Bronchial epithelial cell (primary cell): ENCODE results near the gene OPA3. TPM values are rescaled to one million over a fixed set of nuclear protein-coding genes. Genes with fewer than 3 reads are reported as not detected.
A peak's percentile ranks its signal among the peaks of the same experiment; 100 is the strongest.

Experiments used
- DNase-seq: peaks from one replicate; pipeline ENCODE4 v3.0.0-alpha.2; 2010; ENCODE audit warnings: low read depth
- FAIRE-seq: peaks from 2 replicates; lab custom pipeline; 2011; peaks lifted over from hg19 to GRCh38; lab: Jason Lieb, UNC
- H3K27me3 ChIP-seq: 2 replicates; pipeline ENCODE4 v1.5.1; 2011; ENCODE audit warnings: low read length; ENCODE audit not compliant: control insufficient read depth, insufficient read depth
- H3K36me3 ChIP-seq: 2 replicates; pipeline ENCODE4 v1.5.1; 2011; ENCODE audit warnings: low read length; ENCODE audit not compliant: control insufficient read depth, insufficient read depth
- H3K4me3 ChIP-seq: 2 replicates; pipeline ENCODE4 v1.5.1; 2011; ENCODE audit warnings: mild to moderate bottlenecking, low read depth, low read length, control low read depth
- total RNA-seq: library from RNA; depleted of rRNA; stranded (reverse); fragments of >200 nt; gene quantifications from 2 replicates; pipeline ENCODE4 v1.2.1, GENCODE V29; 2014
- TF ChIP-seq, protein P1 (sequence below): IDR thresholded peaks from 2 replicates; pipeline ENCODE4 v1.5.1; 2011; ENCODE audit warnings: mild to moderate bottlenecking, moderate library complexity, low read length, control low read depth, inconsistent platforms; ENCODE audit not compliant: insufficient read depth, severe bottlenecking

Gene OPA3
- total RNA-seq, 1 donor from 2014 or later, result 5.3 TPM

DNA sequence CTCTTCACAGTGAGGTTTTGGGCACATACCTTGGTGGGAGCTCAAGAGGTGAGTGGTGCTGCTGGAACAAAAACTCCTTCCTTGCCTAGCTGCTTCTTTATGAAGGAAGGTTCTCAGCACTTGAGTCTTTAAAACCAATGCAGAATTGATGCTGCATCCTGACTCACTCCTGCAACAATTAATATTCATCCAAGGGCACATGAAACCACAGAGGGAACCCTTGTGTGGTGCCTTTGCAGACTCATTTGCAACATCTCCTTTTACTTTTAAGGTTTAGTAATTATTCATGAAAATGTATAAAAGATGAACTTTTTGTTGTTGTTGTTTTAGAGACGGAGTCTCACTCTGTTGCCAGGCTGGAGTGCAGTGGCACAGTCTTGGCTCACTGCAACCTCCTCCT is 30.1 kb downstream of the OPA3 start:
- FAIRE-seq, result no peak
- Histone ChIP-seq H3K36me3 (peaks cover 2% of the 10 kb centered on the region), H3K4me3 (no peak overlapping the region), H3K27me3 (no peaks in the 10 kb centered on the region)
- no peak for DNase-seq
- TF ChIP-seq, protein P1, sequence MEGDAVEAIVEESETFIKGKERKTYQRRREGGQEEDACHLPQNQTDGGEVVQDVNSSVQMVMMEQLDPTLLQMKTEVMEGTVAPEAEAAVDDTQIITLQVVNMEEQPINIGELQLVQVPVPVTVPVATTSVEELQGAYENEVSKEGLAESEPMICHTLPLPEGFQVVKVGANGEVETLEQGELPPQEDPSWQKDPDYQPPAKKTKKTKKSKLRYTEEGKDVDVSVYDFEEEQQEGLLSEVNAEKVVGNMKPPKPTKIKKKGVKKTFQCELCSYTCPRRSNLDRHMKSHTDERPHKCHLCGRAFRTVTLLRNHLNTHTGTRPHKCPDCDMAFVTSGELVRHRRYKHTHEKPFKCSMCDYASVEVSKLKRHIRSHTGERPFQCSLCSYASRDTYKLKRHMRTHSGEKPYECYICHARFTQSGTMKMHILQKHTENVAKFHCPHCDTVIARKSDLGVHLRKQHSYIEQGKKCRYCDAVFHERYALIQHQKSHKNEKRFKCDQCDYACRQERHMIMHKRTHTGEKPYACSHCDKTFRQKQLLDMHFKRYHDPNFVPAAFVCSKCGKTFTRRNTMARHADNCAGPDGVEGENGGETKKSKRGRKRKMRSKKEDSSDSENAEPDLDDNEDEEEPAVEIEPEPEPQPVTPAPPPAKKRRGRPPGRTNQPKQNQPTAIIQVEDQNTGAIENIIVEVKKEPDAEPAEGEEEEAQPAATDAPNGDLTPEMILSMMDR, result no peak

DNA sequence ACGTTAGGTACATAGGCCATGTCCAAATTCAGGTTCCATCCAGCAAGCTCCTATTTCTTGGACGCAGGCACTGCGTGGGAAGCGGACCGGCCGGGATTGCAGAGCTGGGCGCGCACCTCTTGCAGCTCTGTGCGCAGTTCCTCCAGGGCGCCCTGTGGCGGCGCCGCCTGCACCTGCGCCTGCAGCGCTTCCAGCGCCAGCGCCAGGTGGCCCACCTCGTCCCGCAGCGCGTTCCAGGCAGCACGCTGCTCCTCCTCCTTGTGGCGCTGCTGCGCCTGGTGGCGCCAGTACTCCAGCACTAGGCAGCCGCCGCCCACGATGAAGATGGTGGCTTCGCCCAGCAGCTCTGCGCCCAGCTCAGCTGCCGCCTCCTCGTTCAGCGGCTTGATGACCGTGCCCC is 31.1 kb downstream of the OPA3 start:
- FAIRE-seq (no peak), DNase-seq (peak; percentile 31)
- Histone ChIP-seq H3K4me3 (no peak overlapping the region), H3K27me3 (no peaks in the 10 kb centered on the region), H3K36me3 (peaks cover 2% of the 10 kb centered on the region)
- TF ChIP-seq, protein P1, result peak; percentile 58

DNA sequence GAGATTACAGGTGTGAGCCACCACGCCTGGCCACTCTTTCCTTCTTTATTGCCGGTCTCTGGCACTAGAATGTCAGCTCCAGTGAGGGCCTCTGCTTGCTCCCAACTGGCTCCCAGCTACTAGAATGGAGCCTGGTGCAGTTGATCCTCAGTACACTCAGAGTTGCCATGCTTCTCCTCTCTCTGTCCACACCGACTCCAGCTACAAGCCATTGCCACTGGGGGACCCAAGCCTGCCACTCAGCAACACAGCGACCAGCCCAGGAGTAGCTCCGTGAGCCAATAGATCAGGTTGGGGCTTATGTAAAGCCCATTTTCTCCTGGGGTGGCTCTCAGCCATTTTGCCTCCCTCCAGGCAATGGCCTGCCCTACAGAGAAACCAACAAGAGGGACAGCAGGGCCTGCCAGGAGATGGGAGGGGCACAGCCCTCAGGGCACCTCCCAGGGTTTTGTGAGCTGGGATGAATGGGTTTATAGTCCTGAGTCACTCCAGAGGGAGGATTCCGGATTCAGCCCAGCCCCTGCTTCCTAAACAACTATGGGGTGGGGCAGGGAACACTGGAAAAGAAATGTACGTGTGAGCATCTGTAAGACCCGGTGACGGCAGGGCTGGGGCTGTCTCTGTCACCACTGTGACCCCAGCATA is 36.5 kb downstream of the OPA3 start:
- no peak for FAIRE-seq
- DNase-seq, result peak; percentile 86

DNA sequence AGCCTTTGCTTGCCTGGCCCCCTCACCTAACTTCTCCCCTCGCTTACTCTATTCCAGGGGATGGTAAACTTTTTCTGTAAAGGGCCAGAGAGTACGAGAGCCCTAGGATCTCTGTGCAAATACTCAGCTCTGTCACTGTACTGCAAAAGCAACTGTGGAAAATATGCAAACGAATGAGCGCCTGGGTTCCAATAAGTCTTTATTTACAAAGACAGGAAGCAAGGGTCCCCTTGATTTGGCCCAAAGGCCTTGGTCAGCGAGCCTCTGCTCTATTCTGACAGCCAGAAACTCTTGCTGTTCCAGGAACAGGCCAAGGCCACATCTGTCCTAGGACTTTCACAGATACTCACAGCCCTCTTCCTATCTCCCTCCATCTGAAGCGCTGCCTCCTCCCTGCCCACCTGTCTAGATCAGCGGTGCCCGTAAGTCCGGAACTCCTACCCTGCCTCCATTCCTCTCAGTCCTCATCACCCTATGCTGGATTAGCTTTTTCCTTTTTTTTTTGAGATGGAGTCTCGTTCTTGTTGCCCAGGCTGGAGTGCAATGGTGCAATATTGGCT is 37.3 kb downstream of the OPA3 start:
- Histone ChIP-seq H3K36me3 (no peaks in the 10 kb centered on the region), H3K27me3 (no peaks in the 10 kb centered on the region), H3K4me3 (no peak overlapping the region)
- no peak for DNase-seq
- FAIRE-seq, result no peak
- TF ChIP-seq, protein P1, result no peak

More for the DNA sequence above, 36.5 kb downstream of the OPA3 start:
- Histone ChIP-seq H3K27me3 (no peaks in the 10 kb centered on the region), H3K4me3 (no peak overlapping the region), H3K36me3 (no peaks in the 10 kb centered on the region)
- TF ChIP-seq, protein P1, result no peak

DNA sequence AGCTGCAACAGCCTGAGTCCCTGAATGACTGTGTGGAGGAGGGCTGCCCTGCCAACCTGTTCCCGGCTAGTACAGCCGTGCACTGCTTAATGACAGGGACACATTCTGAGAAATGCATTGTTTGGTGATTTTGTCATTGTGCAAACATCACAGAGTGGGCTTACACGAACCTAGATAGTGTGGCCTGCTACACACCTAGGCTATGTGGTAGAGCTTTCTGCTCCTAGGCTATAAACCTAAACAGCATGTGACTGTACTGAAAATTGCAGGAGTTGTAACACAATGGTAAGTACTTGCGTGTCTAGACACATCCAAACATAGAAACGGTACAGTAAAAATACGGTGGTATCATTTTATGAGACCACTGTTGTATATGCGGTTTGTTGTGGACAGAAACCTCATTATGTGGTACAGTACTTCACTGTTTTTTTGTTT is 42.4 kb downstream of the OPA3 start:
- Histone ChIP-seq H3K36me3 (no peaks in the 10 kb centered on the region), H3K4me3 (no peak overlapping the region), H3K27me3 (no peaks in the 10 kb centered on the region)
- TF ChIP-seq, protein P1, result no peak
- DNase-seq (peak; percentile 47), FAIRE-seq (no peak)
